Fibroblast of skin of abdomen (primary cell): Measurements from ENCODE around the gene SACM1L.
"Not testable (repeated sequence)": the region's sequence is repeated elsewhere in the genome, so short reads cannot be mapped to it uniquely, and the experiment has no call there.

Experiments used
- DNase-seq: peaks from one replicate; pipeline ENCODE4 v3.0.0-alpha.2; 2013

The SACM1L gene

DNA sequence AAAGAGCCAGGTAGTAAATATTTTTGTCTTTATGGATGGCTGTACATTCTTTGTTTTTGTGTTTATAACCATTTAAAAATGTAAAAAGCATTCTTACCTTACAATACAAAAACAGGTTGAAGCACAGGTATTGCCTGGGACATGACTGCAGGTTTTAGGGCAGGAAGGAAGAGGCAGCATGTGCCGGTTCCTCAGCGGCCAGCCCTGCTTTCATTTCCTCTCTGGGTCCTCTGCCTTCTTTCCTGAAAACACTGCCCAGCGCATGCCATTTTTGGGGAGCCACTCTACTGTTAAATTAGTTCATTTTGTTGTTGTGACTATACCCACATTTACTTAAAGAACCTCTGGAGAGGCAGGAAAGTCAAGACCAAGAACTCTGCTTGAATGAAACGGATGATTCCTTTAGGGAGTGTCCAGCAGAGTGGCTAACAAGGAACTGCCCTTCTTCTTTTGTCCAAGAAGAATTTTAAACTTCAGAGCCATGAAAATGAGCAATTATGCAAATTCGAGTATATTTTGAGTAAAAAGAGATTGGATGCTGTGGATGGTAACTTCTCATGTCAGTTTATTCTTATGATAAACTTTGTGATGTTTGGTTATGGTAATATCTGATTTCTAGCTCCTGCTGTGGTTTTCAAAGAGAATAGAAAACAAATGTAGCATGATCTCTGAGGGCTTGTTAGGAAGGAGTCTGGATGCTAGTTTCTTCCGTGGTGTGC is 52.7 kb downstream of the SACM1L start:
- no peak for DNase-seq

- no peak for DNase-seq
These were observed 53.4 kb downstream of the SACM1L start for GRCh38 chr3:45742461-45743089.

DNA sequence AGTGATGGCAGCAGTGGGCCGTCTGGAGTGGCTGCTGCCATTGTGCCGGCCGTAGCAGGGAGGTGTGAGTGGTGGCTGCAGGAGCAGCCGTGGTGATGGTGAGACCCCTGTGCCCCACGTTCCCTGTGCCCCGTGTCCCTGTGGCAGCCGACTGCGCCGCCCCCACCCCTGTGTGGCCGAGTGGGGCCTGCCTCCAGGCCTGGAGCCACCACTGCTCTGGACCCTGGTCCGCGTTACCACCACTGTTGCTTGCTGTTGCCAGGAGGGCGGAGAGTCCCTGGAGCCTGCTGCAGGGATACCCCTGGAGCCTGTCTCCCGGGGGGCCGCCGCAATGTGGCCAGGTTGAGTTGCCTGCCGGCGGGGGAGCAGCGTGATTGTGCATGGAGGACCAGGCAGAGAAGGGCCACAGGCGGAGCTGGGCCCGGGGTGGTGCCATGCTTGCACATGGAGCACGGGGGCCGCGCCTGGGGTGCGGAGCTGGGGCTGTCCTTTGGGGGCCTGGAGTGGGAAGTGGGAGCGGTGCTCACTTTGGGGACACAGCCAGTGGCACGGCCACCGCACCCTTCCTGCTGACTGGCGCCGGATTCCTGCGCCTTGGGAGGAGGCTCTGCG is 57.1 kb downstream of the SACM1L start:
- DNase-seq: no peak

DNA sequence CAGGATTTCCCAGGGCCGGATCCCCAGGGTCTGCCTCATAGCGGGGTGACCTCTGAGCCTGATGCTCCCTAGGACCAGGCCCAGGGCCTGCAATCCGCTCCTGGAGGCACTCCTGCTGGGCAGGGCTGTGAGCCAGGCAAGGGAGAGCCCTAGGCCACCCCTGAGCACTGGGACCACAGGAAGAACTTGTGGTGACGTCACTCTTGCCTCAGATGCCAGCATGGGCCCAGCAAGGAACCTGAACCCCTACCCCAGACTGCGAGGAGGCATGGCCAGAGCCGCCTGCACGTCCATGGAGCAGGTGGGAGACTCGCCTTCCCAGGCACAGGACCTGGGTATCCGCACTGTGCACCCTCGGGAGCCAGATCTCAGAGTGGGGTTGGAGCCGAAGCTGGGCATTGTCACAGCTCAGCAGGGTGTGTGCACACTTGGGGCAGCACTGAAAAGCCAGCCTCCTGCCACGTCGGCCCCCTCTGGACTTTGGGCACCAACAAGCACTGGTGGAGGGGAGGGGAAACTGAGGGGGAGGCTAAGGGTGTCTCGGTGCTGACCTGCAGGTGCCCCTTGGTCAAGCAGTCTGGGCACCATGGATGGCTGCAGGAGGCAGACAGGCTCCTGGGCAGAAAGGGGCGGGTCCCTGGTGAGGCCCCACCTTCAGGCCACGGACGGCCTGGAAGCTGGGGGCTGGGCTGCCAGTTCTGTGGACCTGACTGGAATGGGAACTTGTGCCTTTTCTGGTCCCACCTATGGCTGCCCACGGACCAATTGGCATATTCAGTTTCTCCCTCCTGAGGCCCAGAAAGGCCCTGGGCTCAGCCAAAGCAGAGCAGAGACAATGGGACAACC is 57.8 kb downstream of the SACM1L start:
- no peak for DNase-seq

- no peak for DNase-seq
These were observed 58.9 kb downstream of the SACM1L start for GRCh38 chr3:45748068-45748467.

DNA sequence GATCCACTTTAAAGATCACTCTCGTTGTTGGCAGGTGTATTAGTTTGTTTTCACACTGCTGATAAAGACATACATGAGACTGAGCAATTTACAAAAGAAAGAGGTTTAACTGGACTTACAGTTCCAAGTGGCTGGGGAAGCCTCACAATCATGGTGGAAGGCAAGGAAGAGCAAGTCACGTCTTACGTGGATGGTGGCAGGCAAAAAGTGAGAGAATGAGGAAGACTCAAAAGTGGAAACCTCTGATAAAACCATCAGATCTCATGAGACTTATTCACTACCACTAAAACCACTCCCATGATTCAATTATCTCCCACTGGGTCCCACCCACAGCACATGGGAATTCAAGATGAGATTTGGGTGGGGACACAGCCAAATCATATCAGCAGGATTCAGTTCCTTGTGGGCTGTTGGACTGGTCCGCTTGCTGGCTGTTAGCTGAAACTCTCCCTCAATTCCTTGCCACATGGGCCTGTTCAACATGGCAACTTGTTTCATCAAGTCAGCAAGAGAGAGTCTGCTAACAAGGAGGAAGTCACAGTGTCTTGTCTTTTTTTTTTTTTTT is 59.9 kb downstream of the SACM1L start:
- DNase-seq: not testable (repeated sequence)

GRCh38 chr3:45749880-45750279 is 60.7 kb downstream of the SACM1L start:
- no peak for DNase-seq

DNA sequence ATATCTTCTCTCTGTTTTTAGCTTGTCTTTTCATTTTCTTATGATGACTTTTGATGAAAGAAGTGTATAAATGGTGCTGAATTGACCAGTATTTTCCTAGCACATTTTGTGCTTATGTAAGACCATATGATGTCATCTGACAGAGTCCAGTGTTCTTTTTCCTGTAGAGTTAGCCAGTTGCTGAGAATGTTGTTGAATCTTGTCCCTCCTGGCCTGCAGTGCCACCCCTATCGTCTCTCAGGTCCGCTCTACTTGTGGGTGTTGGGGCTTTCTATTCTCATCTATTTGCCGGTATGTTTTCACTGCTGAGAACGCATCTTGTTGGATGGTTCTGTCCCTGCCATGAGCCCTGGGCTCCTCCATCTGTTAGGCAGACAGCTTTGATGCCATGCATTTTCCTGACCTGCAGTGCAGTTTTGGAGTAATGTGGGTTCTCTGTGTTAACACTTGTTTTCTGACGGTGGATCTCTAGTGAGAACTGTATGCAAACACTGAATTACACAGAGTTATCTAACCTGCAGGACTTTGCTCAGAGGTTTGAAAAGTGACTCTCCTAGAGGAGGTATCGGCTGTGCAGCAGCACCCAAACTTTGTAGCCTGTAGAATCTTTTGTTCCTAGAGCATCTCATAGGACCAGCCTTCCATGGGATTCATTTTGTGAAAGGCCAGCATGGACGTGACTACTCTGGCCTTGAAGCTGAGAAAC is 62.5 kb downstream of the SACM1L start:
- DNase-seq: no peak

GRCh38 chr3:45753095-45753494 is 63.9 kb downstream of the SACM1L start:
- no peak for DNase-seq

- no peak for DNase-seq
These were observed 65.3 kb downstream of the SACM1L start for GRCh38 chr3:45754461-45754860.

DNA sequence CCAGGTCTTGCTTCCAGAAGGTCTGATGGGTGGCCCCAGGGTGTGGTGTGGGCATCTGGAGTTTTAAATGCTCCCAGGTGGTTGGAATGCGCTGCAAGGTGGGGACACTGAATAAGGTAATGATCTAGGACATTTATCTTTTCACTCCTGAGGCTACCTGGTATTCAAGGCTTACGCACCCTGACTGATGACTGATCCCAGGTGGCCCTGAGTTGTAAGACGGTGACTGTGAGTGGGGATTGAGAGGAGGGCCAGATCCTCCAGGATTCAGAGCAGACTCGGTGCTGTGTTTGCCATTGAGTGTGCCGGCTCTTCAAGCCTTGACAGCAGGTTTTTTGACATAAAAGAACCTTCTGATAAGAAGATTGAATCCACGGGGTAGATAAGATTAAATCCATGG is 66.9 kb downstream of the SACM1L start:
- no peak for DNase-seq

DNA sequence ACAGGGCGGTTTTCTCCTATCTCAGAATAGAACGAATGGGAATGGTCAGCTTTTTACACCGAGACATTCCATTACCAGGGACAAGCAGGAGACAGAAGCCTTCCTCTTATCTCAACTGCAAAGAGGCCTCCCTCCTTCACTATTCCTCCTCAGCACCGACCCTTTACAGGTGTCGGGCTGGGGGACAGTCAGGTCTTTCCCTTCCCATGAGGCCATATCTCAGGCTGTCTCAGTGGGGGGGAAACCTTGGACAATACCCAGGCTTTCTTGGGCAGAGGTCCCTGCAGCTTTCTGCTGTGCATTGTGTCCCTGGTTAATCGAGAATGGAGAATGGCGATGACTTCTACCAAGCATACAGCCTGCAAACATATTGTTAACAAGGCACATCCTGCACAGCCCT is 67.9 kb downstream of the SACM1L start:
- not testable (repeated sequence) for DNase-seq

DNA sequence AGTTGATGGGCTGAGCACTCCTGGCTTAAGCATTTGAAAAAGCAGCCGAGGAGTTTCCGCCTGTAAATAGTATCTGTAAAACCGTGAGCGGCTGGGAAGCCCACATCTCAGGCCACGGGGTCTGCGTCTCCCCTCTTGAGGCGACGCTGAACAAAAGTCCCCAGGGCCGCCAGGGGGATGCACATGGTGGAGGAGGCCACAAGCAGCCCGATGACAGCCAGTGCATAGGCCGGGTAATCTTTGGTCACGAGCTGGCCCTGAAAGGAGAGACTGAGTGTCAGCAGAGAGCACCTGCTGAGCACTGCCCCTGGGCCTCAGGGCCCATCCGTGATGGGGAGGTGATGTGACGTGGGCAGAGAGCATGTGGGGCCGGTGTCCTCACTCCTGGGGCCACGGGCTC is 69.7 kb downstream of the SACM1L start:
- no peak for DNase-seq

DNA sequence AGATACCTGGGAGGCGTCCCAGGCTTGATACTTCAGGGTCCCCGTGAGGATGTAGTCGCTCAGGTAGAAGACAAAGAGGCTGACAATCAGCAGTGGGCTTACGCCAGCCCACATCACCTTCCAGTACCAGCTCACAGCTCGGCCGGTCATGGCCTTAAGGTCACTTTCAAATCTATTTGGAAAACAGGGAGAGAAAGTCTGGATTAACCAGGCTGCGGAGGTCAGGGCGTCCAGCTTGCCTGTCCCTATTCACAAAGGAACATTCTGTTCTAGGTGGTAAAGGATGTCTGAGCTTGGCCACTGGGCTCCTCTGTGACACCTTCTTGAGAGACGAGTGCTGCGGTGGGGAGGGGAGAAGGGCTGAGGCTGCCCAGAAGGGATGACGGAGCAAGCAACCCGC is 70.7 kb downstream of the SACM1L start:
- no peak for DNase-seq

- peak; percentile 55 for DNase-seq
These were observed 71.9 kb downstream of the SACM1L start for GRCh38 chr3:45760878-45761711.

GRCh38 chr3:45761831-45762230 is 72.6 kb downstream of the SACM1L start:
- no peak for DNase-seq

DNA sequence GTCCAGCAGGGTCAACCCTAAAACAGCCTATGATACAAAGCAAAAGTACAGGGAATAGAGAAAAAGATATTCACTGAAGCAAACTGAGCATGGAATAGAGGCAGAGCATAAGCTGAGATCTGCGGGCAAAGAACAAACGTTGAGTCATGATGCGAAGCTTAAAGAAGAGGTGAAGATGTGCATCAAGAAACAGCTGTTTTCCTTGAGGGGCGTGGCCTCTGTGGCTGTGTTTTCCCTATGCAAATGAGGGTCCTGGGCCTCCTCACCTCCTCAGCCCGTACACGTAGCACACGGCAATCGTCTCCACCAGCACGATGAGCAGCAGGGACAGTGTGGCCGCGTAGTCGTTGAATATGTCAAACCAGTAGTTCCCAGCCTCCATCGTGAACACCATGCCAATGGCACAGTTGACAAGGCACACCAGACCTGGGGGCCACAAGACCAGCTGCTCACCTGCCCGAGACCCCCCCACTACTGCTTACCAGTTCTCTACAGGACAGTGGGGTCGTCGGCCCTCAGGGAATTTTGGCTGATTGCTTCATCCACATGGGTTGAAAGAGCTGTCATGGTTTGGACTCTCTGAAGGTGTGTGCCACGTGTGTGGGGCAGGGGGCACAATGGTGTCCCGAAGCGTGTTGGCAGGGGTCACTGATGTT is 73.6 kb downstream of the SACM1L start:
- no peak for DNase-seq

DNA sequence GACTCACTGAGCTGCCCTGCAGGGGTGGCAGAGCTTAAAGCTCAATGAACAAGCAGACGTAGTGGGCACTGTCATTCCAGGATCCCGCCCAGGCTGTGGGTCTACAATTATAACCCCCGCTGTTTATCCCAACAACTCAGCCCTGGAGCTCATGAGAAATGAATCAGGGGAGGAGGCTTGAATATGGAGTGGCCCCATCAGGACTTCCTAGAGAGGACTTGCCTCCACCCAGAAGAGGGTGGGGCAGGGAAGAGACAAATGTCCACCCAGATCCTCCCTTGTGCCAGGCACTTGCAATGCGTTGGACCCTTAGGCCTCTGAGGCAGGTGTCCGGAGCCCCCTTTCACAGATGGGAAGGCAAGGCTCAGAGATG is 74.1 kb downstream of the SACM1L start:
- no peak for DNase-seq

- no peak for DNase-seq
These were observed 76.2 kb downstream of the SACM1L start for GRCh38 chr3:45765266-45765851.

GRCh38 chr3:45765958-45766357 is 76.8 kb downstream of the SACM1L start:
- DNase-seq: no peak
